Measurements from ENCODE around the gene GABBR1.
"Not testable (repeated sequence)": the region's sequence is repeated elsewhere in the genome, so short reads cannot be mapped to it uniquely, and the experiment has no call there.

The GABBR1 gene

DNA sequence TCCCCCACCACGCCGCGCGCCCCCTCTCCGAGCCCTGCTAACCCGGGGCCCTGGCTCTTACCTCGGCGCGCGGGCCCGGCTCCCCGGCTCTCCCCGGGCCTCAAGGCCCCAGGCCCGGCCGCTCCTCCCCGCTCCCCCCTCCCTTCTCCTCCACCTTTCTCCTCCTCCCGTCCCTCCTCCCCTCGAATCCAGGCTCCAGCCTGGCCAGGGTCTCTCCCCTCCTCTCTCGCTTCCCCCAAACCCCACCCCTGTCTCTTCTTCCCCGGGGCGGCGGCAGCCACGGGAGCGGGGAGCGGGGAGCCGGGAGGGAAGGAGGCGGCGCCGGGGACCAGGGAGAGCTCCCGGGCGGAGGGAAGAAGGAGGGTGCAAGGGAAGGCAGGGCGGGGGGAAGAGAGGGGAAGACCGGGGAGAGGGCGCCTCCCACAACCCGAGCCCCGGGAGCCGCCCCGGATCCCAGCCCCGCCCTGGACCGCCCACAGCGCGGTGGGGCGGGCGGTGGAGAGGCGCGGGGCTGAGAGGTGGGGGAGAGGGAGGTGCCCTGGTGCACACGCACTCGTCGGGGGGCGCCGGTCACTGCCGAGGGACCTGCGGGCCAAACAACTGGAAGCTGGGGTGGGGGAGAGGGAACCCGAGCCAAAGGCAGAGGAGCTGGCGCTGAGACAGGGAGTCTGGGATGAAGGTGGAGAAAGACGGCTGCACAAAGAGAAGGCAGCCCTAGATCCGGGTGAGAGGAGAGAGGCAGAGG is at the start of gene GABBR1:
Gene GABBR1 (minus strand): TSS at position 395 of the 745 bp plus-strand sequence. CDS start 798 bp downstream, outside the sequence.
- Mint-ChIP-seq H3K4me3 (peak within 1 kb of the TSS; percentile 87 to 92), H3K27ac (peak within 1 kb of the TSS; percentile 94), H3K36me3 (no peaks in the 10 kb centered on the region), H3K4me1 (peaks cover 37 to 70% of the 10 kb centered on the region in 2 donors), H3K9me3 (no peaks in the 10 kb centered on the region), H3K27me3 (no peaks in the 10 kb centered on the region)
- ATAC-seq (replicated peaks) (peak; percentile 81 to 83), DNase-seq (peak; percentile 63)

DNA sequence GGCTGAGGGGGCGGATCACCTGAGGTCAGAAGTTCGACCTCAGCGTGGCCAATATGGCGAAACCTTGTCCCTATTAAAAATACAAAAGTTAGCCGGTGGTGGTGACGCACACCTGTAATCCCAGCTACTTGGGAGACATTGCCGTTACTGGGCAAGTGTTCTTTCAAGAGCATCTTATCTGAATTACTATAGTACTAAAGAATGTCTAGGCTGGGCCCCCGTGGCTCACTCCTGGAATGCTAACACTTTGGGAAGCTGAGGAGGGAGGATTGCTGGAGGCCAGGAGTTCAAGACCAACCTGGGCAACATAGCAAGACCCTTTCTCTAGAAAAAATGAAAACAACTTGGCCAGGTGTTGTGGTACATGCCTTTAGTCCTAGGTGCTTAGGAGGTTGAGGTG is 48.8 kb upstream of the GABBR1 start:
- no peak for DNase-seq
- peaks cover 0 to 8% of the 10 kb centered on the region in 2 donors for H3K4me1 Mint-ChIP-seq
- H3K27ac Mint-ChIP-seq: peak overlapping the region; percentile 14
- ATAC-seq (replicated peaks): no peak
- peaks cover 0 to 7% of the 10 kb centered on the region in 2 donors for H3K36me3 Mint-ChIP-seq
- peaks cover 8 to 23% of the 10 kb centered on the region in 2 donors for H3K27me3 Mint-ChIP-seq
- H3K9me3 Mint-ChIP-seq: no peaks in the 10 kb centered on the region
- no peak overlapping the region for H3K4me3 Mint-ChIP-seq

- peak within 1 kb of the TSS in 1 of 2 donors; percentile 78 for H3K4me3 Mint-ChIP-seq
- peaks cover 0 to 9% of the 10 kb centered on the region in 2 donors for H3K4me1 Mint-ChIP-seq
- peaks cover 8 to 23% of the 10 kb centered on the region in 2 donors for H3K27me3 Mint-ChIP-seq
- peaks cover 0 to 10% of the 10 kb centered on the region in 2 donors for H3K36me3 Mint-ChIP-seq
- DNase-seq (no peak), ATAC-seq (replicated peaks) (peak in 1 of 2 donors; percentile 46)
- H3K9me3 Mint-ChIP-seq: no peaks in the 10 kb centered on the region
- H3K27ac Mint-ChIP-seq: peak within 1 kb of the TSS; percentile 81
Measured at GRCh38 chr6:29680904-29681303, 47.9 kb upstream of the GABBR1 start, which contains the start of gene ZFP57. TSS of gene ZFP57 (minus strand) at chr6:29681152. CDS start at chr6:29677003, 4,149 bp downstream.

DNA sequence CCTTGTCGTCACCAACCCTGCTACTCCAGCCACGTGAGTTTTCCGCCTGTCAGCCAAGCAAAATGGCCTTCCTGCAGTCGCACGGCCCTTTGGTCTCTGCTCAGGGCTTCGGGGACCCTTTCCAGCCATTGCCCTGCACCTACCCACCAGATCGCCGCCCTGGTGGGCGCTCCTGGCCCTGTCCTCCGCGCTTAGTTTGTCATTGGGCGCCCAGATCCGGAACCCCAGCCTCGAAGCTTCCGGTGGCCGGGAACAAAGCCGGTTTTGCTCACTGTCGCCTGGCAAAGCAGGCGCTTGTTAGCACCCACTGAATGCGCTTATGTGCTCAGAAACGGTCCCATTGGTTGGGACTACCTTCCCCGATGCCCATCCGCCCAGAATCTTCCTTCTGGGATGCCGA is 47.4 kb upstream of the GABBR1 start:
- Mint-ChIP-seq H3K27ac (peak overlapping the region; percentile 81), H3K4me3 (peak overlapping the region in 1 of 2 donors; percentile 78), H3K9me3 (no peaks in the 10 kb centered on the region), H3K27me3 (peaks cover 8 to 23% of the 10 kb centered on the region in 2 donors), H3K36me3 (peaks cover 0 to 10% of the 10 kb centered on the region in 2 donors), H3K4me1 (peaks cover 0 to 9% of the 10 kb centered on the region in 2 donors)
- DNase-seq: no peak
- peak in 1 of 2 donors; percentile 68 for ATAC-seq (replicated peaks)

GRCh38 chr6:29679962-29680361 is 47.0 kb upstream of the GABBR1 start:
- ATAC-seq (replicated peaks) (peak in 1 of 2 donors; percentile 45), DNase-seq (no peak)
- Mint-ChIP-seq H3K9me3 (no peaks in the 10 kb centered on the region), H3K27me3 (peaks cover 8 to 23% of the 10 kb centered on the region in 2 donors), H3K4me1 (peaks cover 0 to 9% of the 10 kb centered on the region in 2 donors), H3K4me3 (peak overlapping the region in 1 of 2 donors; percentile 78), H3K27ac (no peak overlapping the region), H3K36me3 (peaks cover 0 to 10% of the 10 kb centered on the region in 2 donors)

DNA sequence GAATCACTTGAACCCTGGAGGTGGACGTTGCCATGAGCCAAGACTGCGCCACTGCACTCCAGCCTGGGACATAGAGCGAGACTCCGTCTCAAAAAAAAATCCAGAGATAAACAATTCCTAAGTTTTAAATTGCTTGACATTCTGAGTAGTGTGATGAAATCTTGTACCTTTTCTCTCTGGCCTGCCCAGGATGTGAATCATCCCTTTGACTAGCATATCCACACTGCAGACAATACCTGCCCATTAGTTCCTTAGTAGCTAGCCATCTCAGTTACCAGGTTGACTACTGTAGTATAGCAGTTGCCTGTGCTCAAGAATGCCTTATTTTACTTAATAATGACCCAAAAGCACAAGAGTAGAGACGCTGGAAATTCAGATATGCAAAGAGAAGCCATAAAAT is 45.1 kb upstream of the GABBR1 start:
- Mint-ChIP-seq H3K27me3 (peaks cover 8 to 31% of the 10 kb centered on the region in 2 donors), H3K27ac (no peak overlapping the region), H3K4me3 (no peak overlapping the region), H3K4me1 (peaks cover 0 to 9% of the 10 kb centered on the region in 2 donors), H3K9me3 (no peaks in the 10 kb centered on the region), H3K36me3 (peaks cover 0 to 10% of the 10 kb centered on the region in 2 donors)
- DNase-seq (no peak), ATAC-seq (replicated peaks) (no peak)

- peaks cover 0 to 9% of the 10 kb centered on the region in 2 donors for H3K4me1 Mint-ChIP-seq
- H3K27ac Mint-ChIP-seq: no peak overlapping the region
- DNase-seq (no peak), ATAC-seq (replicated peaks) (peak; percentile 31 to 38)
- H3K27me3 Mint-ChIP-seq: peaks cover 8 to 37% of the 10 kb centered on the region in 2 donors
- no peak overlapping the region for H3K4me3 Mint-ChIP-seq
- H3K9me3 Mint-ChIP-seq: no peaks in the 10 kb centered on the region
- peaks cover 0 to 15% of the 10 kb centered on the region in 2 donors for H3K36me3 Mint-ChIP-seq
Measured at GRCh38 chr6:29676981-29677601, 44.1 kb upstream of the GABBR1 start.

DNA sequence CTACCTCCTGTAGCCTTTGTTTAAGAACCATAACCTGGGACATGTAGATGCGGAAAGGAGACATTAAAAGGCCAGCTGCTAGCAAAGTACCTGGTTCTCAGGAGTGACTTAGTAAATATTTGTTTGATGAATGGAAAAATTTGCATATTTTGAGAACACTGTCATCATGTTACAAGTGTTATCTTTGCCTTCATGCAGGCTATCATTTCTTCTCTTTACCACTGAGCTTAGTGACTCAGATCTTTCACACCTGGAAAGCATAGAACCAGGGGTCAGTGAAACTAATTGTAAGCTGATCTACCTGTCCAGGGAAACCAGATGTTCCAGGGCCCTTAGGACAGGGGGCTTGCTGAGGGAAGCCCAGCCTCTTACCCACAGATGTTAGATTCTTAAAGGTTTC is 42.6 kb upstream of the GABBR1 start:
- H3K9me3 Mint-ChIP-seq: no peaks in the 10 kb centered on the region
- H3K4me1 Mint-ChIP-seq: peaks cover 0 to 9% of the 10 kb centered on the region in 2 donors
- no peak overlapping the region for H3K4me3 Mint-ChIP-seq
- H3K36me3 Mint-ChIP-seq: peaks cover 0 to 15% of the 10 kb centered on the region in 2 donors
- H3K27ac Mint-ChIP-seq: no peak overlapping the region
- DNase-seq: no peak
- no peak for ATAC-seq (replicated peaks)
- peaks cover 19 to 40% of the 10 kb centered on the region in 2 donors for H3K27me3 Mint-ChIP-seq

- Mint-ChIP-seq H3K4me1 (peaks cover 0 to 7% of the 10 kb centered on the region in 2 donors), H3K27ac (no peak overlapping the region), H3K27me3 (peaks cover 18 to 39% of the 10 kb centered on the region in 2 donors), H3K9me3 (no peaks in the 10 kb centered on the region), H3K4me3 (no peak overlapping the region), H3K36me3 (peaks cover 0 to 12% of the 10 kb centered on the region in 2 donors)
- DNase-seq (no peak), ATAC-seq (replicated peaks) (no peak)
Measured at GRCh38 chr6:29674008-29674407, 41.0 kb upstream of the GABBR1 start.

- no peaks in the 10 kb centered on the region for H3K9me3 Mint-ChIP-seq
- no peak overlapping the region for H3K27ac Mint-ChIP-seq
- H3K4me1 Mint-ChIP-seq: peaks cover 0 to 7% of the 10 kb centered on the region in 2 donors
- peaks cover 18 to 43% of the 10 kb centered on the region in 2 donors for H3K27me3 Mint-ChIP-seq
- DNase-seq (no peak), ATAC-seq (replicated peaks) (no peak)
- H3K4me3 Mint-ChIP-seq: no peak overlapping the region
- peaks cover 0 to 12% of the 10 kb centered on the region in 2 donors for H3K36me3 Mint-ChIP-seq
Measured at GRCh38 chr6:29673161-29673560, 40.2 kb upstream of the GABBR1 start.

DNA sequence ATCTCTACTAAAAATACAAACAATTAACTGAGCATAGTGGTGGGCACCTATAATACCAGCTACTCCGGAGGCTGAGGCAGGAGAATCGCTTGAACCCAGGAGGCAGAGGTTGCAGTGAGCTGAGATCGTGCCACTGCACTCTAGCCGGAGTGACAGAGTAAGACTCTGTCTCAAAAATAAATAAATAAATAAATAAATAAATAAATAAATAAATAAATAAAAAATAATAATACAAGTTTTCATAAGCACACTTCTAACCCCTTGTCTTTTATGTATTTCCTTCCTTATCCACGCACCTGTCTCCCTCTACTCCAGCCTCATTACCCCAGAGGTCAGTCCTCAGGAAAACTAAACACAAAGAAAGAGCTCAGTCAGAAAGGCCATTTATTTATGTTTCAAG is 39.1 kb upstream of the GABBR1 start:
- not testable (repeated sequence) for H3K27ac Mint-ChIP-seq; ATAC-seq (replicated peaks); H3K9me3 Mint-ChIP-seq; DNase-seq; H3K4me1 Mint-ChIP-seq; H3K4me3 Mint-ChIP-seq
- Mint-ChIP-seq H3K36me3 (peaks cover 0 to 11% of the 10 kb centered on the region in 2 donors), H3K27me3 (peaks cover 18 to 45% of the 10 kb centered on the region in 2 donors)

DNA sequence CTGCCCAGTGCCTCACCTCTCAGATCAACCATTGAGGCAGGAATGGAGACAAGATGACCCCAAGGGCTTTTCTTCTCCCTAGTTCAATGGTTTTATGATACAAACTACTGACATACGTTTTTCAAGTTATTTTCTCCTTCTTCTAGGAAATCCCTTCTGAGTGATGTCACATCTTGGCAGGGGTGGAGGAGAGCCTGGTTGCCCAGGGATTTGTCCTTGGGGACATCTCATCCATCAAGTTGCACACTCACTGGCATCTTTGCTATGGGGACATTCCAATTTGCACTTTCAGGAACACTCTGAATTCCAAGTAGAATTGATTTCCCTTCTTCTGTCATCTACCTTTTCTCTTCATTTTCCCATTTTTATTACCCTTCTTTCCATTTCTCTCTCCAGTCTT is 38.0 kb upstream of the GABBR1 start:
- H3K9me3 Mint-ChIP-seq: no peaks in the 10 kb centered on the region
- no peak overlapping the region for H3K4me3 Mint-ChIP-seq
- no peak for ATAC-seq (replicated peaks)
- no peak overlapping the region for H3K27ac Mint-ChIP-seq
- no peak for DNase-seq
- peaks cover 0 to 2% of the 10 kb centered on the region in 2 donors for H3K4me1 Mint-ChIP-seq
- H3K36me3 Mint-ChIP-seq: peaks cover 0 to 5% of the 10 kb centered on the region in 2 donors
- H3K27me3 Mint-ChIP-seq: peaks cover 18 to 44% of the 10 kb centered on the region in 2 donors

GRCh38 chr6:29667158-29667557 is 34.2 kb upstream of the GABBR1 start:
- peaks cover 0 to under 1% of the 10 kb centered on the region in 2 donors for H3K36me3 Mint-ChIP-seq
- H3K4me1 Mint-ChIP-seq: peaks cover 0 to 2% of the 10 kb centered on the region in 2 donors
- peaks cover 30 to 47% of the 10 kb centered on the region in 2 donors for H3K27me3 Mint-ChIP-seq
- H3K4me3 Mint-ChIP-seq: no peak overlapping the region
- DNase-seq (no peak), ATAC-seq (replicated peaks) (no peak)
- no peaks in the 10 kb centered on the region for H3K9me3 Mint-ChIP-seq
- no peak overlapping the region for H3K27ac Mint-ChIP-seq

- H3K27me3 Mint-ChIP-seq: peaks cover 33 to 48% of the 10 kb centered on the region in 2 donors
- ATAC-seq (replicated peaks) (no peak), DNase-seq (no peak)
- no peak overlapping the region for H3K4me3 Mint-ChIP-seq
- H3K36me3 Mint-ChIP-seq: no peaks in the 10 kb centered on the region
- H3K9me3 Mint-ChIP-seq: no peaks in the 10 kb centered on the region
- H3K4me1 Mint-ChIP-seq: peaks cover 0 to 2% of the 10 kb centered on the region in 2 donors
- H3K27ac Mint-ChIP-seq: no peak overlapping the region
Measured at GRCh38 chr6:29666826-29667130, 33.8 kb upstream of the GABBR1 start.

All from stimulated activated naive B cell treated with anti-CD40 and anti-IgM and Interleukin-4, amounts not matched to agents 10 μg/mL and 1 μg/mL and 100 μg/mL, for 72 hours (primary cell).